ENCODE measurements around the gene RAPGEF6. TPM values are rescaled to one million over a fixed set of nuclear protein-coding genes. Genes with fewer than 3 reads are reported as not detected.

RAPGEF6 gene
- total and polyA plus RNA-seq, 11 donors = 2.3 to 13.9 (median 8.6) TPM

- Histone ChIP-seq H3K27me3 (no peaks in the 10 kb centered on the region), H3K4me1 (peaks cover 0 to 55% (median 32%) of the 10 kb centered on the region in 12 donors), H3K27ac (peak overlapping the region in 9 of 12 donors; percentile 93 to 100 (median 97)), H3K9me3 (no peaks in the 10 kb centered on the region), H3K4me3 (peak overlapping the region in 11 of 12 donors; percentile 52 to 87 (median 70)), H3K36me3 (no peaks in the 10 kb centered on the region)
- intact Hi-C loops (cut with DNase I) = loop anchor here in 6 of 10 donors (2.0 to 10.0 kb wide), 5 partner anchors 39 to 369 kb away; partner anchors contain the start of genes FNIP1 (in 6 of the 6) and CDC42SE2 (in 1 of the 6)
- WGBS, 4 donors = 48 to 61% (median 55%) methylated on average over 5 of the region's 5 CpGs
- TF ChIP-seq POLR2A (IDR thresholded peaks at IDR 0.05) (no peak), CTCF (IDR thresholded peaks at IDR 0.05) (no peak)
- DNase-seq (no peak), ATAC-seq (no peak)
Observed at GRCh38 chr5:131633830-131634229, 1.2 kb downstream of the RAPGEF6 start.

GRCh38 chr5:131630963-131631350 is 4.1 kb downstream of the RAPGEF6 start:
- DNase-seq = no peak
- H3K4me3 ChIP-seq = no peak overlapping the region
- H3K36me3 ChIP-seq = no peaks in the 10 kb centered on the region
- H3K27ac ChIP-seq = no peak overlapping the region
- no peak for ATAC-seq
- peaks cover 0 to 44% (median 31%) of the 10 kb centered on the region in 12 donors for H3K4me1 ChIP-seq
- intact Hi-C loops (cut with DNase I) = loop anchor here in 4 of 10 donors (5.0 to 10.0 kb wide), 3 partner anchors 164 to 366 kb away; partner anchors contain the start of genes FNIP1 (in 3 of the 4) and CDC42SE2 (in 1 of the 4)
- H3K9me3 ChIP-seq = no peaks in the 10 kb centered on the region
- H3K27me3 ChIP-seq = no peaks in the 10 kb centered on the region
- WGBS, 4 donors = 75 to 78% (median 78%) methylated on average over 4 of the region's 4 CpGs
- TF ChIP-seq CTCF (IDR thresholded peaks at IDR 0.05) (no peak), POLR2A (IDR thresholded peaks at IDR 0.05) (no peak)

- no peaks in the 10 kb centered on the region for H3K9me3 ChIP-seq
- WGBS, 4 donors = 73 to 79% (median 77%) methylated on average over 4 of the region's 4 CpGs
- H3K4me1 ChIP-seq = peaks cover 0 to 43% (median 31%) of the 10 kb centered on the region in 12 donors
- DNase-seq (no peak), ATAC-seq (no peak)
- H3K27ac ChIP-seq = no peak overlapping the region
- no peaks in the 10 kb centered on the region for H3K36me3 ChIP-seq
- H3K4me3 ChIP-seq = no peak overlapping the region
- H3K27me3 ChIP-seq = no peaks in the 10 kb centered on the region
- TF ChIP-seq POLR2A (IDR thresholded peaks at IDR 0.05) (no peak), CTCF (IDR thresholded peaks at IDR 0.05) (no peak)
- intact Hi-C loops (cut with DNase I) = loop anchor here in 4 of 10 donors (5.0 to 10.0 kb wide), 3 partner anchors 164 to 366 kb away; partner anchors contain the start of genes FNIP1 (in 3 of the 4) and CDC42SE2 (in 1 of the 4)
Observed at GRCh38 chr5:131630208-131630962, 4.6 kb downstream of the RAPGEF6 start.

DNA sequence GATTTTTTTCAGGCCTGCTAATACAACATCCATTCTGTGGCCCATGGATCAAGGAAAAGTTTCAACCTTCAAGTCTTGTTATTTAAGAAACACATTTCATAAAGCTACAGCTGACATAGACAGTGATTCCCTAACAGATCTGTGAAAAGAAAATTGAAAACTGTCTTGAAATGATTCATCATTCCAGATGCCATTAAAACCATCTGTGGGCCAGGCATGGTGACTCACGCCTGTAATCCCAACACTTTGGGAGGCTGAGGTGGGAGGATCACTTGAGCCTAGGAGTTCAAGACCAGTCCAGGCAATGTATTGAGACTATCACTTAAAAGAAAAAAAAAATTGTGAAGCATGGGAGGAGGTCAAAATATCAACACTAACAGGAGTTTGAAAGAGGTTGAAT is 6.0 kb downstream of the RAPGEF6 start:
- Histone ChIP-seq H3K4me1 (peaks cover 0 to 40% (median 27%) of the 10 kb centered on the region in 12 donors), H3K9me3 (no peaks in the 10 kb centered on the region), H3K27ac (no peak overlapping the region), H3K27me3 (no peaks in the 10 kb centered on the region), H3K36me3 (no peaks in the 10 kb centered on the region), H3K4me3 (no peak overlapping the region)
- no peak for DNase-seq
- WGBS, 4 donors = 91 to 100% (median 97%) methylated on average over 1 of the region's 1 CpG
- TF ChIP-seq POLR2A (IDR thresholded peaks at IDR 0.05) (no peak), CTCF (IDR thresholded peaks at IDR 0.05) (no peak)
- intact Hi-C loops (cut with DNase I) = no loop called here
- ATAC-seq = no peak

Measured in heart left ventricle (tissue), 16 donors.